Karpas-422 (cell line): ENCODE results near the gene TBC1D22B. TPM values are rescaled to one million over a fixed set of nuclear protein-coding genes. Genes with fewer than 3 reads are reported as not detected.

ENCODE experiments used
- DNase-seq: peaks from one replicate; pipeline ENCODE4 v3.0.0-alpha.2; 2015
- H2AFZ ChIP-seq: fragments of 200-600 bp; sonication (generic); 2 replicates; pipeline ENCODE4 v1.6.1; 2014; ENCODE audit warnings: antibody characterized with exemption, low read length, mixed read lengths
- H3K27ac ChIP-seq: fragments of 200-600 bp; sonication (generic); 2 replicates; pipeline ENCODE4 v1.5.1; 2014; ENCODE audit warnings: mild to moderate bottlenecking, low read length, moderate library complexity
- H3K27me3 ChIP-seq: fragments of 200-600 bp; sonication (generic); 2 replicates; pipeline ENCODE4 v1.6.1; 2014; ENCODE audit warnings: low read length, mixed read lengths
- H3K36me3 ChIP-seq: fragments of 200-600 bp; sonication (generic); 2 replicates; pipeline ENCODE4 v1.6.1; 2014; ENCODE audit warnings: low read length, mixed read lengths; ENCODE audit not compliant: insufficient read depth
- H3K4me1 ChIP-seq: fragments of 200-600 bp; sonication (generic); 2 replicates; pipeline ENCODE4 v1.6.1; 2014; ENCODE audit warnings: mild to moderate bottlenecking, low read length, mixed read lengths
- H3K4me2 ChIP-seq: fragments of 200-600 bp; sonication (generic); 2 replicates; pipeline ENCODE4 v1.6.1; 2014; ENCODE audit warnings: low read length, low read depth, mild to moderate bottlenecking; ENCODE audit not compliant: poor library complexity, severe bottlenecking
- H3K4me3 ChIP-seq: fragments of 200-600 bp; sonication (generic); 2 replicates; pipeline ENCODE4 v1.5.1; 2014; ENCODE audit warnings: mild to moderate bottlenecking, antibody characterized with exemption, low read length, mixed read lengths
- H3K79me2 ChIP-seq: fragments of 200-600 bp; sonication (generic); 2 replicates; pipeline ENCODE4 v1.6.1; 2014; ENCODE audit warnings: mild to moderate bottlenecking, low read length, mixed read lengths
- H3K9ac ChIP-seq: fragments of 200-600 bp; sonication (generic); 2 replicates; pipeline ENCODE4 v1.6.0; 2014; ENCODE audit warnings: low read length
- H3K9me2 ChIP-seq: fragments of 200-600 bp; sonication (generic), shearing (Covaris generic); replicated peaks from 2 replicates; pipeline ENCODE4 v1.6.0; 2014; ENCODE audit warnings: mild to moderate bottlenecking, low read length, moderate library complexity; ENCODE audit not compliant: insufficient read depth
- H3K9me3 ChIP-seq: fragments of 300-700, 200-600 bp; sonication (generic); 2 replicates; pipeline ENCODE4 v1.6.1; 2014; ENCODE audit warnings: low read length, mixed read lengths
- H4K20me1 ChIP-seq: fragments of 200-600 bp; sonication (generic); 2 replicates; pipeline ENCODE4 v1.6.1; 2014; ENCODE audit warnings: mild to moderate bottlenecking, antibody characterized with exemption, low read length, low read depth; ENCODE audit not compliant: insufficient read depth
- total RNA-seq: library from RNA; depleted of rRNA; stranded (reverse); fragments of >200 nt; shearing (Covaris generic); gene quantifications from 2 replicates; pipeline ENCODE4 v1.2.3, GENCODE V29; 2014; ENCODE audit warnings: low replicate concordance

TBC1D22B gene
- total RNA-seq, 1 experiment from 2014 or later: 9.2 TPM

DNA sequence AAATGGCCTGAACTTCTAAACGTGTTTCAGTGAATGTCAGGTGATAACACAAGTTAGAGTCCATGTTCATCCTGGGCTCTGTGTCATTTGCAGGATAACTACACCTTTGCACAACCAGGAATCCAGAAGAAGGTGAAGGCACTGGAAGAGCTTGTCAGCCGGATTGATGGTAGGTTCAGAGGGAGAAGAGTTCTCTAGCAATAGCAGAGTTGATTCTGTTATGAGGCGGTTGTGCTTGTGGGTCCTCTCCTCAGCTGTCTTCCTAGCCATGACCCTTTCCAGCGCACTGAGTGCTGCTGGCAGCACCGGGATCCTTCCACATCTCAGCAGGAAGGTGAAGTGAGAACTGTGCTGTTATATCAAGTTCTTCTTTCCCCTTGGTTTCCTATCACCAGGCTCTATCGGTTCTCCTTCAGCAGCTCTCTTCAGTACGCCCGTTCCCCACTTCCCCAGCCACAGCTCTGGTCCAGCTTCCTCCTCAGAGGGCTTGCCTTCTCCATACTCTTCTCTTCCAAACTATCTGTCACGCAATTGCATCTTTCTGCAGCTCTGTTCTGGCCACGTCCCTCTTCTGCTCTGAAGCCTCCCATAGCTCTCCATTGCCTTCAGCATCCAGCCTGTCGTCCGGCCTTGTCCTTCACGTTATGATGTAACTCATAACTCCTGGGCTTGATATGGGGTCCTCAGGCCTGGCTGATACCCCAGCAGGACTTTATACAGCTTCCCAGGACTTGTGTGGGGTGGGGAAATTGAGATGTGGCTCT is 56.3 kb downstream of the TBC1D22B start:
- H3K4me3 ChIP-seq: no peak overlapping the region
- no peak for DNase-seq
- H3K9me3 ChIP-seq: no peaks in the 10 kb centered on the region
- H2AFZ ChIP-seq: no peak overlapping the region
- H3K27ac ChIP-seq: no peak overlapping the region
- H3K9ac ChIP-seq: no peak overlapping the region
- H3K9me2 ChIP-seq: no peaks in the 10 kb centered on the region
- no peaks in the 10 kb centered on the region for H3K79me2 ChIP-seq
- no peaks in the 10 kb centered on the region for H3K4me1 ChIP-seq
- H4K20me1 ChIP-seq: no peaks in the 10 kb centered on the region
- H3K27me3 ChIP-seq: no peaks in the 10 kb centered on the region
- 0 out of 2 replicates have a peak, but pooled peaks cover 3% of the 10 kb centered on the region for H3K36me3 ChIP-seq
- no peak overlapping the region for H3K4me2 ChIP-seq

DNA sequence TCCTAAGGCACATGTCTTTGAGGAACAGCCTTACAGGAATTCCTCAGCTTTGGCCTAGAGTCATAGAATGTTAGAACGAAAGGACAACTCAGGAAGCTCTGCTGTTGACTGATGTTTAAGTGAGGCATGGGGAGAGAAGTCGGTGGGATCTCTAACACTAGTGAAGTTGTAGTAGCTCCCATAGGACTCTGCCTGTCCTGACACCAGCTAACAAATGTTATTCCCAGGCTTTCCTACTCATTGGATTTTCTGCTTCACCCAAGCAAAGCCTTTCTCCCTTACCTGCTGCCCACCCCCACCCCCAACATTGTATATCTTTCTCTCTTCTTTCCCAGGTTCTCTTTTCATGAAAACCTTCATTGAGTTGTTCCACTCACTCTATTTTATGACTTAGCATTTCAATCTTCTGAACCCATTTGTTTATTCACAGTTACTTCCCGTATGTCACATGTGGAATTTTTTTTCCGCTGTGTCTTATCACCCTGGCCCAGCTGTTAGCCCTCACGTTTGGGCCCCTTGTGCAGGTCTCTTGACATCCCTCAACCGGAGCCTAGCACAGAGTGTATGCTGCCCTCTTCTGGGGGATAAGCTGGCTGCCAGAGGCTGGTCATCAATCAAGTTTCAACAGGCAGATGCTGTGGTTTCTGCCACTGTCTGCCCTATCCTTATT is 57.0 kb downstream of the TBC1D22B start:
- DNase-seq: peak; percentile 76
- H3K27me3 ChIP-seq: no peaks in the 10 kb centered on the region
- no peaks in the 10 kb centered on the region for H4K20me1 ChIP-seq

DNA sequence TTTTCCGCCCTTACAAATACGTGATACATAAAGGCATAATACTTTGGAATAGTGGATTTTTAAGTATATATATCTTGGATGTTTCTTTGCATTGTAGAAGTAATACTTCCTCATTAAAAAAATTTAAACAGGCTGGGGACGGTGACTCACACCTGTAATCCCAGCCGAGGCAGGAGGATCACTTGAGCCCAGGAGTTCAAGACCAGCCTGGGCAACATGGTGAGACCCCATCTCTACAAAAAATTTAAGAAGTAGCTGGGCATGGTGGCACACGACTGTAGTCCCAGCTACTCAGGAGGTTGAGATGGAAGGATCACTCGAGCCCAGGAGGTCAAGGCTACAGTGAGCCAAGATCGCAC is 57.6 kb downstream of the TBC1D22B start:
- Histone ChIP-seq H2AFZ (no peak overlapping the region), H3K9me3 (no peaks in the 10 kb centered on the region), H3K9me2 (no peaks in the 10 kb centered on the region), H3K27ac (no peak overlapping the region), H3K9ac (no peak overlapping the region), H3K4me3 (no peak overlapping the region), H3K27me3 (no peaks in the 10 kb centered on the region), H4K20me1 (no peaks in the 10 kb centered on the region), H3K79me2 (no peaks in the 10 kb centered on the region), H3K36me3 (0 out of 2 replicates have a peak, but pooled peaks cover 3% of the 10 kb centered on the region), H3K4me1 (no peaks in the 10 kb centered on the region), H3K4me2 (no peak overlapping the region)
- DNase-seq: no peak

More for the DNA sequence above, 57.0 kb downstream of the TBC1D22B start:
- Histone ChIP-seq H3K27ac (no peak overlapping the region), H3K4me3 (no peak overlapping the region), H3K9me2 (no peaks in the 10 kb centered on the region), H2AFZ (no peak overlapping the region), H3K9me3 (no peaks in the 10 kb centered on the region), H3K4me1 (no peaks in the 10 kb centered on the region), H3K4me2 (no peak overlapping the region), H3K79me2 (no peaks in the 10 kb centered on the region), H3K9ac (no peak overlapping the region), H3K36me3 (0 out of 2 replicates have a peak, but pooled peaks cover 3% of the 10 kb centered on the region)

DNA sequence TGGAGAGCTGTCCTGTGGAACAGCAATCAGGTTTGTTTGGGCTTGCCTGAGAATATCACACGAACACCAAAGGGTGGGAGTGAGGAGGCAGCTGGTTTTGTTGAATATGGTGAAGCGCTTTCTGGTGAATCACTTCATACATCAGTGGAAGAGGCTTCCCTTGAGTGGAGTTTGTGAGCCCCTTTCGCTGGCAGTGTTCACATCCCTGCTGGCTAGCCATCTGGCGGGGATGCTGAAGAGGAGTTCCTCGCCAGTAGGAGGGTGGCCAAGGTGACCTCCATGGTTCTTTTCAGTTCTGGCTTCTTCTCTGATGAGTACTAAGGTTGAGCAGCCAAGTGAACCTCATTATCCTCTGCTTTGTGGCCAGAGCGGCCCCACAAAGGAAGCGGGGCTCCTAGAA is 58.5 kb downstream of the TBC1D22B start:
- Histone ChIP-seq H3K9me2 (no peaks in the 10 kb centered on the region), H3K27me3 (no peaks in the 10 kb centered on the region), H3K9me3 (no peaks in the 10 kb centered on the region), H3K4me1 (no peaks in the 10 kb centered on the region), H3K9ac (no peak overlapping the region), H3K27ac (no peak overlapping the region), H2AFZ (no peak overlapping the region), H3K4me2 (no peak overlapping the region), H3K79me2 (no peaks in the 10 kb centered on the region), H3K36me3 (0 out of 2 replicates have a peak, but pooled peaks cover 3% of the 10 kb centered on the region), H4K20me1 (no peaks in the 10 kb centered on the region), H3K4me3 (no peak overlapping the region)
- no peak for DNase-seq

DNA sequence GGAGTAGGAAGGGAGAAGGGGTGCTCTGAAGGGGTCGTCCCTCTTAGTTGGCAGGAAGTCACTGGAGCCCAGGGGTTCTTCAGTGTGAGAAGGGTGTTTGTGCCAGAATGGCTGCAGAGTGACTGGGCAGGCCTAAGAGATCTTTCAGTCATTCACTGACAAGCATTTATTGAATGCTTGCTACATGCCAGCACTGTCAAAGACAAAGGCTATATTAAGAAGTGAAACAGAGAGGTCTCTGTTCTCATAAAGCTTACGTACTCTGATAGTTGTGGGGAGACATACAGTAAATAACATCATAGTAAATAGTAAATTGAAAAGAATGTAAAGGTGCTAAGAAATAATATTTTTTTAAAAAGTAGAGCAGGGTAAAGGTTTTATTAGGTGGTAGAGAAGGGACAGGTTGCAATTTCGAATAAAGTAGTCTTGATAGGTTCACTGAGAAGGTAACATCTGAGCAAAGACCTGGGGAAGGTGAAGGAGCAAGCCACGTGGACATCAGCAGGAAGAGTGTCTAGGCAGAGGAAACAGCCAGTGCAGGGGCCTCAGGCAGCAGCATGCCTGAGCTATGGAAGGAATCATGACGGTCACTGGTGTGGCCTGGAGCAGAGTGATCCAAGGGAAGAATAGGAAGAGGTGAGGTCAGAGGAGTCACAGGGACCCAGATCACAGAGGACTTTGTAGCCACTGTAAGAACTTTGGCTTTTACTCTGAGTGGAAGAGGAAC is 59.9 kb downstream of the TBC1D22B start:
- H3K79me2 ChIP-seq: no peaks in the 10 kb centered on the region
- H3K9me3 ChIP-seq: no peaks in the 10 kb centered on the region
- no peak overlapping the region for H3K27ac ChIP-seq
- no peak overlapping the region for H2AFZ ChIP-seq
- no peak for DNase-seq
- H3K4me1 ChIP-seq: no peaks in the 10 kb centered on the region
- H3K9ac ChIP-seq: no peak overlapping the region
- no peak overlapping the region for H3K4me3 ChIP-seq
- H3K4me2 ChIP-seq: no peak overlapping the region
- no peaks in the 10 kb centered on the region for H3K27me3 ChIP-seq
- no peaks in the 10 kb centered on the region for H4K20me1 ChIP-seq
- H3K36me3 ChIP-seq: 0 out of 2 replicates have a peak, but pooled peaks cover 3% of the 10 kb centered on the region
- no peaks in the 10 kb centered on the region for H3K9me2 ChIP-seq

DNA sequence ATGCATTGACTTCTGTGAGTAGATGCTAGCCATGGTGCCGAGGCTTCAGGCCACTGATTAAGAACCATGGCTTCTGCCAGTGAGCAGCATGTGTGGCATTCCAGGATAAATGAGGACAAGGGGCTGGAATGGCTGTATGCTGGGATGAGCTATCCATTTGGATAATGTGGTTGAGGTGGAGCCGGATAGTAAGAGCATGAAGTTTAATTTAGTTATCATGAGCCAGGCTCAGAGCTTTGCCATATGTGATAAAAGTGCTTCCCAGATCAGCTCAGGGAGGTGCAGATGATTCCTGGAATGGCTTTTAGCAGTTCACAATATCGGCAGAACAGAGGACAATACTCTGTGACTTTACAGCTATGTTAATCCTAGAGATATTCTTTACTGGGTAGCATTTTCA is 61.6 kb downstream of the TBC1D22B start:
- Histone ChIP-seq H3K9me2 (no peaks in the 10 kb centered on the region), H3K4me3 (no peak overlapping the region), H3K79me2 (no peaks in the 10 kb centered on the region), H2AFZ (no peak overlapping the region), H3K27me3 (no peaks in the 10 kb centered on the region), H3K9me3 (no peaks in the 10 kb centered on the region), H3K4me2 (no peak overlapping the region), H3K27ac (no peak overlapping the region), H3K9ac (no peak overlapping the region), H3K36me3 (0 out of 2 replicates have a peak, but pooled peaks cover 3% of the 10 kb centered on the region), H3K4me1 (peaks cover 7% of the 10 kb centered on the region), H4K20me1 (no peaks in the 10 kb centered on the region)
- no peak for DNase-seq

DNA sequence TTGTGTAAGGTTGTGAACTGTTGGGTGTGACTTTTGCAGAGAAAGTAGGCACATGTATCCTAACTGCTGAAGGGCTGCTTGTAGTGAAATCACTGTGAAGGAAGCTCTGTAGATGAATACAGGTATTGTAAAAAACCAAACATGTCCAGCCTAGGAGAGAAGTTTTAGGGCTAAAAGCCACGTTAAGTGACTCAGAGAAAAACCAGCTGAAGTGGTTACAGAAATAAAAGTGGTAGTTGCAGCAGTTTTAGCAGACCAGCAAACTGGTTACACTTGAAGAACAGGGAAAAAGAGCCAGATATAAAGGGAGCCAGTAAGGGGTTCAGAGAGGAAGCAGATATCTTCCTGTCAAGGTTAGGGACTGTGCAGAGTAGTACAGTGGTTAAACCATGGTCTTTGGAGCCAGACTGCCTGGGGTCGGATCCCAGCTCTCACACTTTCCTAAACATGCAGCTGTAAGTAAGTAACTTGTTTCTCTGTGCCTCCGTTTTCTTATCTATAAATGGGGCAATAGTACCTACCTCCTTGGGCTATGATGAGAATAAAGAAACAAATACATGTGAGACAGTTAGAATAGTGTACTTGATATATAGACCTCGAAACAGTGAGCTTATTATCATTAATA is 62.4 kb downstream of the TBC1D22B start:
- Histone ChIP-seq H3K9me2 (no peaks in the 10 kb centered on the region), H2AFZ (no peak overlapping the region), H3K27me3 (no peaks in the 10 kb centered on the region), H3K36me3 (0 out of 2 replicates have a peak, but pooled peaks cover 3% of the 10 kb centered on the region), H3K79me2 (no peaks in the 10 kb centered on the region), H4K20me1 (no peaks in the 10 kb centered on the region), H3K9me3 (no peaks in the 10 kb centered on the region), H3K4me3 (no peak overlapping the region), H3K4me1 (peaks cover 7% of the 10 kb centered on the region), H3K4me2 (no peak overlapping the region), H3K27ac (no peak overlapping the region), H3K9ac (no peak overlapping the region)
- DNase-seq: no peak

DNA sequence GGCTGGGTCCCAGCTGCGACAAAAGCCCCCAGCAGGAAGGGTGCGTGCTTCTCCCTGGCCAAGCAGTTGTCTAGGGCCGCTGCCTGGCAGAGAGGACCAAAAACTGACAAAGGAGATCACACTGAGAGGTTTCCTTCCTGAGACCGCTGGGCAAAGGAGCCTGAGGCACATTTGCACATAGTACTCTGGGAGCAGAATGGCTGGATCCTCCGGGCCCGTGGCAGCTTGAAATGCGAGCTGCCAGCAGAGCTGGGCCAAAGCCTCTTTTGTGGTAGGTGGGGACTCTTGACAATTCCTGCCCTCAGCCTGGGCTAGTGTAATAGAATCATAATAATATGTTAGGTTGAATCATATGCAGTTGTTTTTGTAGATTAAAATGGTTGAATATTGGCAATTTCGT is 63.1 kb downstream of the TBC1D22B start:
- H3K79me2 ChIP-seq: no peaks in the 10 kb centered on the region
- H3K9ac ChIP-seq: no peak overlapping the region
- H3K9me3 ChIP-seq: no peaks in the 10 kb centered on the region
- 0 out of 2 replicates have a peak, but pooled peaks cover 3% of the 10 kb centered on the region for H3K36me3 ChIP-seq
- no peak overlapping the region for H3K27ac ChIP-seq
- no peak overlapping the region for H3K4me2 ChIP-seq
- no peak overlapping the region for H2AFZ ChIP-seq
- H4K20me1 ChIP-seq: no peaks in the 10 kb centered on the region
- no peaks in the 10 kb centered on the region for H3K27me3 ChIP-seq
- H3K4me3 ChIP-seq: no peak overlapping the region
- H3K9me2 ChIP-seq: no peaks in the 10 kb centered on the region
- H3K4me1 ChIP-seq: peaks cover 7% of the 10 kb centered on the region
- DNase-seq: no peak
